HCT116 (cell line): Measurements from ENCODE around the gene S100PBP. TPM values are rescaled to one million over a fixed set of nuclear protein-coding genes. Genes with fewer than 3 reads are reported as not detected.

Source experiments
- ATAC-seq: fragments of 200-7000 bp; cut with Tn5 transposase; 2 replicates; pipeline ENCODE4 v1.9.1; 2020; ENCODE audit warnings: mild to moderate bottlenecking, moderate library complexity
- BruUV-seq: library from RNA; stranded (reverse); fragments of 400-500 nt; replicated peaks from 2 replicates; lab custom pipeline; 2021; lab: Mats Ljungman, UMichigan
- CTCF ChIA-PET: fragments of 300-600 bp; sonication (Branson Sonifier 250); formaldehyde crosslinking; loops from one replicate; lab custom pipeline; 2021; ENCODE audit warnings: antibody characterized with exemption; lab: Charles Lee
- POLR2A ChIA-PET: fragments of 300-600, 350-600 bp; sonication (Branson Sonifier 250); formaldehyde crosslinking; loops from one replicate; lab custom pipeline; 2021; ENCODE audit warnings: antibody characterized with exemption; lab: Charles Lee
- RAD21 ChIA-PET, 2 experiments: fragments of 300-600 bp; sonication (Branson Sonifier 250); formaldehyde crosslinking; loops; one replicate each; lab custom pipeline; 2023; ENCODE audit warnings: low total read pairs in 2 of 2; ENCODE audit not compliant: uncharacterized antibody in 2 of 2, unreplicated experiment in 2 of 2, low non-redundant PET in 1 of 2; lab: Charles Lee
- DNase-seq: peaks from one replicate; pipeline ENCODE4 v3.0.0-alpha.2; 2010; ENCODE audit warnings: low read depth, low spot score
- H2AFZ ChIP-seq: fragments of 200-600 bp; shearing (Covaris generic), sonication (generic); 2 replicates; pipeline ENCODE4 v1.6.1; 2017; ENCODE audit warnings: low read depth, mixed run types, mixed read lengths, antibody characterized with exemption, low read length; ENCODE audit not compliant: poor library complexity, severe bottlenecking
- H3K27ac ChIP-seq: 2 replicates; pipeline ENCODE4 v1.5.1; 2012; ENCODE audit warnings: low read depth, low read length
- H3K27me3 ChIP-seq: fragments of 200-600 bp; sonication (generic); 2 replicates; pipeline ENCODE4 v1.6.1; 2016; ENCODE audit warnings: mixed run types, low read length, mixed read lengths; ENCODE audit not compliant: insufficient read depth
- H3K36me3 ChIP-seq, 2 experiments: fragments of 200-500 bp in 1 of 2; fragments of 200-600 bp in 1 of 2; sonication (Bioruptor generic) in 1 of 2; sonication (generic) in 1 of 2; 2 replicates each; pipeline versions ENCODE4 v1.5.1 to v1.6.1; 2014 to 2016; ENCODE audit warnings: low read length in 2 of 2, inconsistent platforms in 1 of 2, mixed read lengths in 1 of 2, mixed run types in 1 of 2; ENCODE audit not compliant: insufficient read depth in 2 of 2, control insufficient read depth in 1 of 2
- H3K4me1 ChIP-seq, 2 experiments: fragments of 200-600 bp in 1 of 2; sonication (generic) in 1 of 2; 2 replicates each; pipeline versions ENCODE4 v1.5.1 to v1.6.1; 2012 to 2017; ENCODE audit warnings: low read length in 2 of 2, inconsistent platforms in 1 of 2, mild to moderate bottlenecking in 1 of 2, mixed read lengths in 1 of 2, mixed run types in 1 of 2, moderate library complexity in 1 of 2; ENCODE audit not compliant: insufficient read depth in 2 of 2, control insufficient read depth in 1 of 2
- H3K4me2 ChIP-seq: fragments of 200-600 bp; sonication (generic); 2 replicates; pipeline ENCODE4 v1.6.1; 2017; ENCODE audit warnings: mixed run types, low read length, mixed read lengths
- H3K4me3 ChIP-seq, 2 experiments: fragments of 200-600 bp in 1 of 2; sonication (generic) in 1 of 2; replicated peaks in 1 of 2; 2 replicates each; pipeline ENCODE4 v1.5.1; 2011 to 2016; ENCODE audit warnings: low read length in 2 of 2, control low read depth in 1 of 2, low read depth in 1 of 2, mild to moderate bottlenecking in 1 of 2, mixed read lengths in 1 of 2, mixed run types in 1 of 2
- H3K79me2 ChIP-seq: fragments of 200-600 bp; sonication (generic); 2 replicates; pipeline ENCODE4 v1.6.1; 2017; ENCODE audit warnings: mild to moderate bottlenecking, mixed run types, low read length, moderate library complexity, mixed read lengths; ENCODE audit not compliant: insufficient read depth
- H3K9ac ChIP-seq: fragments of 200-600 bp; sonication (generic); 2 replicates; pipeline ENCODE4 v1.6.1; 2016; ENCODE audit warnings: low read length, mixed read lengths
- H3K9me2 ChIP-seq: fragments of 200-600 bp; sonication (generic), shearing (Covaris generic); 2 replicates; pipeline ENCODE4 v1.6.1; 2017; ENCODE audit warnings: mixed run types, mild to moderate bottlenecking, moderate library complexity; ENCODE audit not compliant: insufficient read depth
- H3K9me3 ChIP-seq, 2 experiments: fragments of 200-500 bp in 1 of 2; fragments of 200-600 bp in 1 of 2; sonication (Bioruptor generic) in 1 of 2; sonication (generic) in 1 of 2; 2 replicates each; pipeline ENCODE4 v1.6.1; 2014 to 2017; ENCODE audit warnings: low read length in 2 of 2, mixed read lengths in 2 of 2, inconsistent platforms in 1 of 2, low read depth in 1 of 2, mild to moderate bottlenecking in 1 of 2, mixed run types in 1 of 2, moderate library complexity in 1 of 2; ENCODE audit not compliant: control insufficient read depth in 1 of 2, insufficient read depth in 1 of 2
- H4K20me1 ChIP-seq: fragments of 200-600 bp; sonication (generic), shearing (Covaris generic); 2 replicates; pipeline ENCODE4 v1.6.1; 2017; ENCODE audit warnings: mixed run types, mild to moderate bottlenecking, moderate library complexity; ENCODE audit not compliant: insufficient read depth
- ATF3 ChIP-seq: IDR thresholded peaks from 2 replicates; pipeline ENCODE4 v1.6.1; 2012
- CEBPB ChIP-seq: IDR thresholded peaks from 2 replicates; pipeline ENCODE4 v1.6.1; 2012; ENCODE audit warnings: low read depth
- CTCF ChIP-seq, 3 experiments: fragments of 200-600 bp in 1 of 3; sonication (generic) in 1 of 3; IDR thresholded peaks in 2 of 3; conservative IDR thresholded peaks in 1 of 3; 2 replicates each; pipeline ENCODE4 v1.5.1; 2012 to 2017; ENCODE audit warnings: low read depth in 2 of 3, low read length in 2 of 3, antibody characterized with exemption in 1 of 3, borderline replicate concordance in 1 of 3, control low read depth in 1 of 3, mild to moderate bottlenecking in 1 of 3, mixed read lengths in 1 of 3, mixed run types in 1 of 3, moderate library complexity in 1 of 3; ENCODE audit not compliant: insufficient read depth in 1 of 3
- EGR1 ChIP-seq: IDR thresholded peaks from 2 replicates; pipeline ENCODE4 v1.6.1; 2012; ENCODE audit warnings: low read depth
- EZH2 ChIP-seq: fragments of 200-600 bp; sonication (generic); IDR thresholded peaks from 2 replicates; pipeline ENCODE4 v1.6.1; 2017; ENCODE audit warnings: antibody characterized with exemption, mixed run types
- EZH2phosphoT487 ChIP-seq: fragments of 200-600 bp; IDR thresholded peaks from 2 replicates; pipeline ENCODE4 v1.6.1; 2018; ENCODE audit warnings: antibody characterized with exemption, borderline replicate concordance
- FOSL1 ChIP-seq: IDR thresholded peaks from 2 replicates; pipeline ENCODE4 v1.6.1; 2012; ENCODE audit warnings: low read depth
- JUND ChIP-seq: IDR thresholded peaks from 2 replicates; pipeline ENCODE4 v1.6.1; 2012
- MAX ChIP-seq: IDR thresholded peaks from 2 replicates; pipeline ENCODE4 v1.6.1; 2012
- POLR2A ChIP-seq: IDR thresholded peaks from 2 replicates; pipeline ENCODE4 v1.7.0; 2011; ENCODE audit warnings: borderline replicate concordance; ENCODE audit not compliant: insufficient read depth, insufficient read length; ENCODE audit errors: extremely low read depth
- POLR2AphosphoS5 ChIP-seq: IDR thresholded peaks from 2 replicates; pipeline ENCODE4 v1.6.1; 2011; ENCODE audit warnings: mild to moderate bottlenecking, low read depth, low read length, moderate library complexity
- RAD21 ChIP-seq: IDR thresholded peaks from 2 replicates; pipeline ENCODE4 v1.6.1; 2012; ENCODE audit warnings: low read depth, mild to moderate bottlenecking
- SIN3A ChIP-seq: IDR thresholded peaks from 2 replicates; pipeline ENCODE4 v1.6.1; 2012; ENCODE audit warnings: low read depth
- SP1 ChIP-seq: IDR thresholded peaks from 2 replicates; pipeline ENCODE4 v1.6.1; 2012; ENCODE audit warnings: low read depth
- SRF ChIP-seq: IDR thresholded peaks from 2 replicates; pipeline ENCODE4 v1.6.1; 2012; ENCODE audit warnings: low read depth
- TCF7L2 ChIP-seq: IDR thresholded peaks from 2 replicates; pipeline ENCODE4 v1.7.0; 2011; ENCODE audit warnings: borderline replicate concordance, inconsistent platforms; ENCODE audit not compliant: insufficient read depth, insufficient read length; ENCODE audit errors: extremely low read depth
- YY1 ChIP-seq: IDR thresholded peaks from 2 replicates; pipeline ENCODE4 v1.6.1; 2011; ENCODE audit warnings: low read length, low read depth, moderate library complexity, mild to moderate bottlenecking; ENCODE audit not compliant: insufficient replicate concordance; ENCODE audit errors: extremely low read depth
- ZFX ChIP-seq: fragments of 450-650 bp; IDR thresholded peaks from 2 replicates; pipeline ENCODE4 v1.6.1; 2017
- ZNF274 ChIP-seq: fragments of 200-500 bp; sonication (Bioruptor generic); IDR thresholded peaks from 2 replicates; pipeline ENCODE4 v1.6.1; 2014; ENCODE audit warnings: mild to moderate bottlenecking, low read depth, low read length, inconsistent platforms
- intact Hi-C: fragments of 100-400 bp; cut with micrococcal nuclease; formaldehyde crosslinking; loops from 2 replicates; pipeline ENCODE4 v1.10.0; 2022
- total RNA-seq: library from RNA; stranded (reverse); gene quantifications from one replicate; pipeline ENCODE4 v1.2.1, GENCODE V29; 2021; ENCODE audit not compliant: unreplicated experiment

S100PBP gene
- total RNA-seq, 1 experiment from 2014 or later: 38.2 TPM

- CTCF ChIA-PET: interaction anchor here (0.8 to 2.2 kb wide), 2 partner anchors 203 to 209 kb away, joined by 5 to 6 read pairs; partner anchors contain the start of gene AZIN2
- no peak overlapping the region for H2AFZ ChIP-seq
- H3K36me3 ChIP-seq: no peaks in the 10 kb centered on the region
- intact Hi-C loops: no loop called here
- no peaks in the 10 kb centered on the region for H3K9me2 ChIP-seq
- H3K27me3 ChIP-seq: no peaks in the 10 kb centered on the region
- TF ChIP-seq EZH2: no peak
- TF ChIP-seq JUND: no peak
- no peak for TF ChIP-seq SP1
- no peak for TF ChIP-seq TCF7L2
- no peak for TF ChIP-seq POLR2A
- no peak for TF ChIP-seq MAX
- TF ChIP-seq POLR2AphosphoS5: no peak
- no peak for TF ChIP-seq ZFX
- no peak for TF ChIP-seq ATF3
- no peak for TF ChIP-seq EGR1
- no peak for TF ChIP-seq ZNF274
- no peak for TF ChIP-seq EZH2phosphoT487
- TF ChIP-seq CEBPB: no peak
- no peak for TF ChIP-seq FOSL1
- no peak for TF ChIP-seq RAD21
- TF ChIP-seq YY1: no peak
- no peak for TF ChIP-seq CTCF (IDR thresholded peaks at IDR 0.05 in 2 of 3, conservative IDR thresholded peaks at IDR 0.05 in 1 of 3; ENCODE audit: borderline replicate concordance in 1 of 3, insufficient read depth in 1 of 3, low read depth in 2 of 3, low read length in 2 of 3)
- TF ChIP-seq SIN3A: no peak
- TF ChIP-seq SRF: no peak
- H4K20me1 ChIP-seq: no peaks in the 10 kb centered on the region
- H3K79me2 ChIP-seq: no peaks in the 10 kb centered on the region
- no peaks in the 10 kb centered on the region for H3K9me3 ChIP-seq
- DNase-seq (no peak), ATAC-seq (no peak)
- H3K4me2 ChIP-seq: no peak overlapping the region
- no peak overlapping the region for H3K27ac ChIP-seq
- no peak overlapping the region for H3K4me3 ChIP-seq
- RAD21 ChIA-PET: interaction anchor here (0.6 to 1.0 kb wide), 2 partner anchors 208 kb away, joined by 3 read pairs; no protein-coding TSS in a partner anchor
- POLR2A ChIA-PET: no interaction called here
- BruUV-seq: no TSS peak
- peaks cover 0 to 13% of the 10 kb centered on the region in 2 experiments; a peak in 3 of 4 replicates for H3K4me1 ChIP-seq
- no peak overlapping the region for H3K9ac ChIP-seq
Observed at GRCh38 chr1:32878183-32878582, 60.7 kb downstream of the S100PBP start.
